ENCODE data around the gene RUSF1.
"Not testable (repeated sequence)": the region's sequence is repeated elsewhere in the genome, so short reads cannot be mapped to it uniquely, and the experiment has no call there.

GRCh38 chr16:31539762-31540161, 31.6 kb upstream of the RUSF1 start:
- not testable (repeated sequence) for TF ChIP-seq POLR2A (IDR thresholded peaks at IDR 0.05; ENCODE audit: low read length); GATA1 (IDR thresholded peaks at IDR 0.05; ENCODE audit: low read depth, low read length)

Data from erythroblast (primary cell).